HEK293 (cell line): ENCODE measurements around the gene TLR10.

Experiments
- CTCF ChIP-seq: fragments of 450-650 bp; formaldehyde crosslinking; IDR thresholded peaks from 2 replicates; pipeline ENCODE4 v1.5.1; 2016; ENCODE audit warnings: missing biosample characterization, missing genetic modification characterization
- MEIS1 ChIP-seq: sonication (generic); formaldehyde crosslinking; IDR thresholded peaks from 2 replicates; pipeline ENCODE4 v1.8.1; 2022; ENCODE audit warnings: missing genetic modification reagents, mild to moderate bottlenecking, borderline replicate concordance
- REST ChIP-seq: fragments of 450-650 bp; formaldehyde crosslinking; IDR thresholded peaks from 2 replicates; pipeline ENCODE4 v1.5.1; 2016; ENCODE audit warnings: missing biosample characterization, missing genetic modification characterization
- SP2 ChIP-seq: fragments of 450-650 bp; formaldehyde crosslinking; IDR thresholded peaks from 2 replicates; pipeline ENCODE4 v1.5.1; 2016; ENCODE audit warnings: missing biosample characterization, missing genetic modification characterization
- ZBTB17 ChIP-seq: fragments of 450-650 bp; formaldehyde crosslinking; IDR thresholded peaks from 2 replicates; pipeline ENCODE4 v1.5.1; 2016; ENCODE audit warnings: missing biosample characterization, missing genetic modification characterization
- ZBTB8A ChIP-seq: fragments of 450-650 bp; formaldehyde crosslinking; IDR thresholded peaks from 2 replicates; pipeline ENCODE4 v1.5.1; 2016; ENCODE audit warnings: missing biosample characterization, missing genetic modification characterization
- ZFP37 ChIP-seq: fragments of 450-650 bp; formaldehyde crosslinking; IDR thresholded peaks from 2 replicates; pipeline ENCODE4 v1.5.1; 2016; ENCODE audit warnings: missing biosample characterization, missing genetic modification characterization
- ZNF2 ChIP-seq: fragments of 450-650 bp; formaldehyde crosslinking; IDR thresholded peaks from 2 replicates; pipeline ENCODE4 v1.5.1; 2016; ENCODE audit warnings: missing biosample characterization, missing genetic modification characterization
- ZNF311 ChIP-seq: fragments of 450-650 bp; formaldehyde crosslinking; IDR thresholded peaks from 2 replicates; pipeline ENCODE4 v1.5.1; 2017; ENCODE audit warnings: missing biosample characterization, missing genetic modification characterization, borderline replicate concordance
- ZNF670 ChIP-seq: fragments of 450-650 bp; formaldehyde crosslinking; IDR thresholded peaks from 2 replicates; pipeline ENCODE4 v1.5.1; 2016; ENCODE audit warnings: missing biosample characterization, missing genetic modification characterization, low read depth
- ZNF776 ChIP-seq: fragments of 450-650 bp; formaldehyde crosslinking; IDR thresholded peaks from 2 replicates; pipeline ENCODE4 v1.5.0; 2017; ENCODE audit warnings: missing biosample characterization, missing genetic modification characterization, borderline replicate concordance
- ZSCAN23 ChIP-seq: fragments of 450-650 bp; formaldehyde crosslinking; IDR thresholded peaks from 2 replicates; pipeline ENCODE4 v1.5.1; 2016; ENCODE audit warnings: missing biosample characterization, missing genetic modification characterization
- TF ChIP-seq, protein P1 (sequence below): fragments of 450-650 bp; formaldehyde crosslinking; IDR thresholded peaks from 2 replicates; pipeline ENCODE4 v1.5.1; 2016; ENCODE audit warnings: missing biosample characterization, missing genetic modification characterization

- TF ChIP-seq CTCF (tag by site-specific recombination) (no peak), ZBTB17 (tag by site-specific recombination) (no peak), REST (tag by site-specific recombination) (no peak), ZNF776 (tag by site-specific recombination) (no peak), ZBTB8A (tag by site-specific recombination) (no peak), ZNF2 (tag by site-specific recombination) (no peak), MEIS1 (CRISPR knock-in tag) (no peak), ZSCAN23 (tag by site-specific recombination) (no peak), ZNF311 (tag by site-specific recombination) (no peak), ZNF670 (tag by site-specific recombination) (no peak), ZFP37 (tag by site-specific recombination) (no peak), SP2 (tag by site-specific recombination) (no peak)
- TF ChIP-seq, protein P1, sequence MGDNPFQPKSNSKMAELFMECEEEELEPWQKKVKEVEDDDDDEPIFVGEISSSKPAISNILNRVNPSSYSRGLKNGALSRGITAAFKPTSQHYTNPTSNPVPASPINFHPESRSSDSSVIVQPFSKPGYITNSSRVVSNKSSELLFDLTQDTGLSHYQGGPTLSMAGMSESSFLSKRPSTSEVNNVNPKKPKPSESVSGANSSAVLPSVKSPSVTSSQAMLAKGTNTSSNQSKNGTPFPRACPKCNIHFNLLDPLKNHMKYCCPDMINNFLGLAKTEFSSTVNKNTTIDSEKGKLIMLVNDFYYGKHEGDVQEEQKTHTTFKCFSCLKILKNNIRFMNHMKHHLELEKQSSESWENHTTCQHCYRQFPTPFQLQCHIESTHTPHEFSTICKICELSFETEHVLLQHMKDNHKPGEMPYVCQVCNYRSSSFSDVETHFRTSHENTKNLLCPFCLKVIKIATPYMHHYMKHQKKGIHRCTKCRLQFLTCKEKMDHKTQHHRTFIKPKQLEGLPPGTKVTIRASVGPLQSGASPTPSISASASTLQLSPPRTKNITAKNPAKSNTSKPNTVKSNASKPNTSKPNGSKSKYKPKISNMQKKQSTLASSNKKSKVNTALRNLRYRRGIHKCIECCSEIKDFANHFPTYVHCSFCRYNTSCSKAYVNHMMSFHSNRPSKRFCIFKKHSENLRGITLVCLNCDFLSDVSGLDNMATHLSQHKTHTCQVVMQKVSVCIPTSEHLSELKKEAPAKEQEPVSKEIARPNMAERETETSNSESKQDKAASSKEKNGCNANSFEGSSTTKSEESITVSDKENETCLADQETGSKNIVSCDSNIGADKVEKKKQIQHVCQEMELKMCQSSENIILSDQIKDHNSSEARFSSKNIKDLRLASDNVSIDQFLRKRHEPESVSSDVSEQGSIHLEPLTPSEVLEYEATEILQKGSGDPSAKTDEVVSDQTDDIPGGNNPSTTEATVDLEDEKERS (tag by site-specific recombination): no peak
Observed at GRCh38 chr4:38784141-38784540, 1.4 kb upstream of the TLR10 start.
